Measurements from ENCODE around the gene CRYBG1. TPM values are rescaled to one million over a fixed set of nuclear protein-coding genes. Genes with fewer than 3 reads are reported as not detected.

Gene CRYBG1
- 10 to 100 TPM; 59.2 TPM for total RNA-seq

- peak within 1 kb of the TSS; percentile 62 for H3K4me3 Mint-ChIP-seq
- no peak within 1 kb of the TSS for H3K27ac Mint-ChIP-seq
- H3K27me3 Mint-ChIP-seq = peaks cover 57% of the 10 kb centered on the region
- DNase-seq = peak; percentile 69
- H3K4me1 Mint-ChIP-seq = peaks cover 12% of the 10 kb centered on the region
- H3K9me3 Mint-ChIP-seq = no peaks in the 10 kb centered on the region
- CTCF ChIA-PET = interaction anchor here (0.7 to 2.6 kb wide), 14 partner anchors 9 to 253 kb away, joined by 3 to 15 read pairs (median 5); no protein-coding TSS in a partner anchor
- no peaks in the 10 kb centered on the region for H3K36me3 Mint-ChIP-seq (ENCODE audit: low read depth)
- POLR2A ChIA-PET = interaction anchor here (0.6 kb wide), 1 partner anchor 152 kb away, joined by 3 read pairs; no protein-coding TSS in a partner anchor
Observed at GRCh38 chr6:106360410-106360988, at the start of gene CRYBG1. TSS of gene CRYBG1 (plus strand) at chr6:106360717. CDS start at chr6:106360909, 192 bp downstream.

GRCh38 chr6:106315765-106316374 lies 44.6 kb upstream of the CRYBG1 start:
- peak overlapping the region; percentile 18 for H3K4me3 Mint-ChIP-seq
- peaks cover 57% of the 10 kb centered on the region for H3K4me1 Mint-ChIP-seq
- DNase-seq = no peak
- POLR2A ChIA-PET = interaction anchor here (2.8 kb wide), 1 partner anchor 10 kb away, joined by 14 read pairs; the partner anchor contains the start of gene ATG5
- H3K9me3 Mint-ChIP-seq = no peaks in the 10 kb centered on the region
- peaks cover 52% of the 10 kb centered on the region for H3K36me3 Mint-ChIP-seq (ENCODE audit: low read depth)
- no peaks in the 10 kb centered on the region for H3K27me3 Mint-ChIP-seq
- H3K27ac Mint-ChIP-seq = peak overlapping the region; percentile 24
- CTCF ChIA-PET = no interaction called here

GRCh38 chr6:106316375-106316766 lies 44.1 kb upstream of the CRYBG1 start:
- H3K27ac Mint-ChIP-seq = peak overlapping the region; percentile 7
- no peak overlapping the region for H3K4me3 Mint-ChIP-seq
- DNase-seq = no peak
- H3K27me3 Mint-ChIP-seq = no peaks in the 10 kb centered on the region
- CTCF ChIA-PET = no interaction called here
- H3K9me3 Mint-ChIP-seq = no peaks in the 10 kb centered on the region
- POLR2A ChIA-PET = interaction anchor here (2.8 kb wide), 1 partner anchor 9 kb away, joined by 14 read pairs; the partner anchor contains the start of gene ATG5
- peaks cover 53% of the 10 kb centered on the region for H3K4me1 Mint-ChIP-seq
- peaks cover 47% of the 10 kb centered on the region for H3K36me3 Mint-ChIP-seq (ENCODE audit: low read depth)

- Mint-ChIP-seq H3K27me3 (no peaks in the 10 kb centered on the region), H3K4me1 (peaks cover 49% of the 10 kb centered on the region), H3K36me3 (ENCODE audit: low read depth) (peaks cover 42% of the 10 kb centered on the region), H3K27ac (no peak overlapping the region), H3K9me3 (no peaks in the 10 kb centered on the region), H3K4me3 (no peak overlapping the region)
- ChIA-PET POLR2A (no interaction called here), CTCF (no interaction called here)
- DNase-seq = no peak
Observed at GRCh38 chr6:106318061-106318460, 42.5 kb upstream of the CRYBG1 start.

GRCh38 chr6:106318851-106319250 lies 41.7 kb upstream of the CRYBG1 start:
- no peak overlapping the region for H3K4me3 Mint-ChIP-seq
- no peaks in the 10 kb centered on the region for H3K27me3 Mint-ChIP-seq
- H3K4me1 Mint-ChIP-seq = peaks cover 49% of the 10 kb centered on the region
- no peak overlapping the region for H3K27ac Mint-ChIP-seq
- H3K9me3 Mint-ChIP-seq = no peaks in the 10 kb centered on the region
- peaks cover 41% of the 10 kb centered on the region for H3K36me3 Mint-ChIP-seq (ENCODE audit: low read depth)
- no peak for DNase-seq
- POLR2A ChIA-PET = interaction anchor here (1.0 kb wide), 1 partner anchor 12 kb away, joined by 3 read pairs; no protein-coding TSS in a partner anchor
- CTCF ChIA-PET = no interaction called here

GRCh38 chr6:106321940-106322339 lies 38.6 kb upstream of the CRYBG1 start:
- Mint-ChIP-seq H3K27me3 (no peaks in the 10 kb centered on the region), H3K27ac (no peak overlapping the region), H3K4me3 (no peak overlapping the region), H3K36me3 (ENCODE audit: low read depth) (peaks cover 30% of the 10 kb centered on the region), H3K4me1 (peaks cover 46% of the 10 kb centered on the region), H3K9me3 (no peaks in the 10 kb centered on the region)
- ChIA-PET POLR2A (no interaction called here), CTCF (no interaction called here)
- no peak for DNase-seq

- no peak for DNase-seq
- H3K9me3 Mint-ChIP-seq = no peaks in the 10 kb centered on the region
- peak overlapping the region; percentile 98 for H3K4me3 Mint-ChIP-seq
- peak overlapping the region; percentile 97 for H3K27ac Mint-ChIP-seq
- peaks cover 38% of the 10 kb centered on the region for H3K4me1 Mint-ChIP-seq
- CTCF ChIA-PET = interaction anchor here (0.6 to 2.7 kb wide), 3 partner anchors 10 to 208 kb away, joined by 3 to 22 read pairs (median 3); no protein-coding TSS in a partner anchor
- H3K27me3 Mint-ChIP-seq = peaks cover 15% of the 10 kb centered on the region
- peaks cover 21% of the 10 kb centered on the region for H3K36me3 Mint-ChIP-seq (ENCODE audit: low read depth)
- POLR2A ChIA-PET = interaction anchor here (0.6 to 1.8 kb wide), 17 partner anchors 9 to 922 kb away, joined by 3 to 14 read pairs (median 5); partner anchors contain the start of genes PRDM1 and PREP
Observed at GRCh38 chr6:106324726-106325335, 35.7 kb upstream of the CRYBG1 start.

GRCh38 chr6:106325336-106326178 lies 35.0 kb upstream of the CRYBG1 start, which contains the start of gene ATG5:
TSS of gene ATG5 (minus strand) at chr6:106325760. CDS start at chr6:106316208, 9,552 bp downstream.
- ChIA-PET CTCF (interaction anchor here (0.6 to 2.7 kb wide), 4 partner anchors 10 to 208 kb away, joined by 3 to 22 read pairs (median 5); no protein-coding TSS in a partner anchor), POLR2A (interaction anchor here (0.6 to 1.8 kb wide), 24 partner anchors 9 to 923 kb away, joined by 3 to 14 read pairs (median 4); partner anchors contain the start of genes PRDM1 and PREP)
- H3K4me3 Mint-ChIP-seq = peak within 1 kb of the TSS; percentile 98
- H3K4me1 Mint-ChIP-seq = peaks cover 38% of the 10 kb centered on the region
- peak within 1 kb of the TSS; percentile 97 for H3K27ac Mint-ChIP-seq
- H3K27me3 Mint-ChIP-seq = peaks cover 15% of the 10 kb centered on the region
- DNase-seq = peak; percentile 100
- peaks cover 21% of the 10 kb centered on the region for H3K36me3 Mint-ChIP-seq (ENCODE audit: low read depth)
- no peaks in the 10 kb centered on the region for H3K9me3 Mint-ChIP-seq

GRCh38 chr6:106334646-106335448 lies 25.7 kb upstream of the CRYBG1 start:
- ChIA-PET POLR2A (interaction anchor here (1.9 kb wide), 1 partner anchor 9 kb away, joined by 6 read pairs; the partner anchor contains the start of gene ATG5), CTCF (interaction anchor here (0.6 to 3.9 kb wide), 34 partner anchors 8 to 1563 kb away, joined by 3 to 28 read pairs (median 4); partner anchors contain the start of genes ATG5, CRYBG1 and PREP)
- Mint-ChIP-seq H3K4me1 (peaks cover 7% of the 10 kb centered on the region), H3K27me3 (peaks cover 21% of the 10 kb centered on the region), H3K4me3 (no peak overlapping the region), H3K9me3 (no peaks in the 10 kb centered on the region), H3K36me3 (ENCODE audit: low read depth) (no peaks in the 10 kb centered on the region), H3K27ac (no peak overlapping the region)
- peak; percentile 53 for DNase-seq

- peaks cover 23% of the 10 kb centered on the region for H3K27me3 Mint-ChIP-seq
- peak; percentile 54 for DNase-seq
- POLR2A ChIA-PET = interaction anchor here (0.8 to 1.0 kb wide), 2 partner anchors 14 to 103 kb away, joined by 3 read pairs; no protein-coding TSS in a partner anchor
- CTCF ChIA-PET = interaction anchor here (0.6 to 1.7 kb wide), 34 partner anchors 8 to 1464 kb away, joined by 3 to 16 read pairs (median 4); partner anchors contain the start of genes ATG5 and CRYBG1
- no peak overlapping the region for H3K27ac Mint-ChIP-seq
- H3K36me3 Mint-ChIP-seq (ENCODE audit: low read depth) = no peaks in the 10 kb centered on the region
- H3K4me1 Mint-ChIP-seq = peaks cover 4% of the 10 kb centered on the region
- no peak overlapping the region for H3K4me3 Mint-ChIP-seq
- H3K9me3 Mint-ChIP-seq = no peaks in the 10 kb centered on the region
Observed at GRCh38 chr6:106339334-106340029, 21.0 kb upstream of the CRYBG1 start.

GRCh38 chr6:106347219-106347618 lies 13.3 kb upstream of the CRYBG1 start:
- ChIA-PET CTCF (interaction anchor here (1.3 to 5.0 kb wide), 5 partner anchors 8 to 632 kb away, joined by 3 to 28 read pairs (median 6); partner anchors contain the start of gene CRYBG1), POLR2A (no interaction called here)
- Mint-ChIP-seq H3K27ac (no peak overlapping the region), H3K4me1 (peaks cover 1% of the 10 kb centered on the region), H3K9me3 (no peaks in the 10 kb centered on the region), H3K4me3 (no peak overlapping the region), H3K36me3 (ENCODE audit: low read depth) (no peaks in the 10 kb centered on the region), H3K27me3 (peaks cover 30% of the 10 kb centered on the region)
- no peak for DNase-seq

All from activated CD4-positive, alpha-beta memory T cell treated with anti-CD3 and anti-CD28 coated beads, Interleukin-2, amount 10 ng/mL, durations not matched to agents 7 days and 5 days (primary cell).